ENCODE results near the gene MPZL1.

DNA sequence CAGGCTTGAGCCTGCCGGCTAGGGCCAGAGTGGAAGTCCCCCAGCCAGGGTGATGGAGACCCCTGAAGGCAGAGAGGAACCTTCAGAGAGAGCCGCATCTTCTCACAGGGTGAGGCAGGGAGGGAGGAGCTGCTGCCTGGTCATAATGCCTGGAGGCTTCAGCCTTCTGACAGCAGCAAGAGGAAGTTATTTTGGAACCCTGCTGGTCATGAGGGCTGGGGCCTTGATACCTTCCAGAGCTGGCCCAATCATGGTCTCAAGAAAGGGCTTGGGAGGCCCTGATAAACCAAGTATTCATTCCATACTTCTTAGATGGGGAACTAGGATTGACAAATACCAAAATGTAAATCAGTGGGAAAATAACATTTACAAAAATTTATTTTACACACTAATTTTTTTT is 26.6 kb upstream of the MPZL1 start:
- TF ChIP-seq, protein P1, sequence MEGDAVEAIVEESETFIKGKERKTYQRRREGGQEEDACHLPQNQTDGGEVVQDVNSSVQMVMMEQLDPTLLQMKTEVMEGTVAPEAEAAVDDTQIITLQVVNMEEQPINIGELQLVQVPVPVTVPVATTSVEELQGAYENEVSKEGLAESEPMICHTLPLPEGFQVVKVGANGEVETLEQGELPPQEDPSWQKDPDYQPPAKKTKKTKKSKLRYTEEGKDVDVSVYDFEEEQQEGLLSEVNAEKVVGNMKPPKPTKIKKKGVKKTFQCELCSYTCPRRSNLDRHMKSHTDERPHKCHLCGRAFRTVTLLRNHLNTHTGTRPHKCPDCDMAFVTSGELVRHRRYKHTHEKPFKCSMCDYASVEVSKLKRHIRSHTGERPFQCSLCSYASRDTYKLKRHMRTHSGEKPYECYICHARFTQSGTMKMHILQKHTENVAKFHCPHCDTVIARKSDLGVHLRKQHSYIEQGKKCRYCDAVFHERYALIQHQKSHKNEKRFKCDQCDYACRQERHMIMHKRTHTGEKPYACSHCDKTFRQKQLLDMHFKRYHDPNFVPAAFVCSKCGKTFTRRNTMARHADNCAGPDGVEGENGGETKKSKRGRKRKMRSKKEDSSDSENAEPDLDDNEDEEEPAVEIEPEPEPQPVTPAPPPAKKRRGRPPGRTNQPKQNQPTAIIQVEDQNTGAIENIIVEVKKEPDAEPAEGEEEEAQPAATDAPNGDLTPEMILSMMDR (IDR thresholded peaks at IDR 0.05 in 2 of 3, conservative IDR thresholded peaks at IDR 0.05 in 1 of 3; ENCODE audit: borderline replicate concordance in 1 of 3, insufficient read depth in 1 of 3, low read depth in 2 of 3, low read length in 2 of 3), result no peak
- TF ChIP-seq EGR1 (IDR thresholded peaks at IDR 0.05; ENCODE audit: low read depth) (no peak), POLR2A (IDR thresholded peaks at IDR 0.05; ENCODE audit: borderline replicate concordance, extremely low read depth, insufficient read depth, insufficient read length) (no peak), ELF1 (IDR thresholded peaks at IDR 0.05; ENCODE audit: borderline replicate concordance, low read depth) (no peak), POLR2AphosphoS5 (IDR thresholded peaks at IDR 0.05; ENCODE audit: low read depth, low read length) (no peak), RAD21 (IDR thresholded peaks at IDR 0.05; ENCODE audit: low read depth) (no peak), SRF (IDR thresholded peaks at IDR 0.05; ENCODE audit: low read depth) (no peak), JUND (IDR thresholded peaks at IDR 0.05) (no peak), ZNF274 (IDR thresholded peaks at IDR 0.05; ENCODE audit: low read depth, low read length) (no peak), EZH2 (IDR thresholded peaks at IDR 0.05) (no peak)
- TF ChIP-seq, protein P2, sequence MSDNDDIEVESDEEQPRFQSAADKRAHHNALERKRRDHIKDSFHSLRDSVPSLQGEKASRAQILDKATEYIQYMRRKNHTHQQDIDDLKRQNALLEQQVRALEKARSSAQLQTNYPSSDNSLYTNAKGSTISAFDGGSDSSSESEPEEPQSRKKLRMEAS (IDR thresholded peaks at IDR 0.05), result no peak
